Mesenchymal stem cell (in vitro differentiated cells and primary cell): ENCODE results near the gene B2M.
A peak's percentile ranks its signal among the peaks of the same experiment; 100 is the strongest.
"Not testable (repeated sequence)": the region's sequence is repeated elsewhere in the genome, so short reads cannot be mapped to it uniquely, and the experiment has no call there.

Source experiments
- DNase-seq: peaks from one replicate; pipeline ENCODE4 v3.0.0-alpha.2; 2013
- H2AFZ ChIP-seq: one replicate; pipeline ENCODE4 v1.6.1; 2013; ENCODE audit warnings: low read depth, mild to moderate bottlenecking, control low read depth, inconsistent platforms, low read length, moderate library complexity
- H2AK5ac ChIP-seq: 2 replicates; pipeline ENCODE4 v1.6.1; 2013; ENCODE audit warnings: low read length, moderate library complexity, mild to moderate bottlenecking, inconsistent platforms; ENCODE audit not compliant: severe bottlenecking
- H2BK120ac ChIP-seq: one replicate; pipeline ENCODE4 v1.6.1; 2013; ENCODE audit warnings: low read depth, mild to moderate bottlenecking, inconsistent platforms, low read length, moderate library complexity
- H2BK12ac ChIP-seq, 2 experiments: one replicate each; pipeline ENCODE4 v1.6.1; 2013; ENCODE audit warnings: inconsistent platforms in 2 of 2, low read length in 2 of 2, mild to moderate bottlenecking in 2 of 2, moderate library complexity in 2 of 2, control low read depth in 1 of 2
- H2BK15ac ChIP-seq: one replicate; pipeline ENCODE4 v1.6.1; 2013; ENCODE audit warnings: mild to moderate bottlenecking, low read depth, inconsistent platforms; ENCODE audit not compliant: poor library complexity, severe bottlenecking
- H2BK5ac ChIP-seq: 2 replicates; pipeline ENCODE4 v1.6.1; 2013; ENCODE audit warnings: low read depth, mild to moderate bottlenecking, low read length, control low read depth, inconsistent platforms; ENCODE audit not compliant: poor library complexity, severe bottlenecking
- H3K14ac ChIP-seq, 2 experiments: one replicate each; pipeline ENCODE4 v1.6.1; 2013; ENCODE audit warnings: inconsistent platforms in 2 of 2, low read length in 2 of 2, control low read depth in 1 of 2, mild to moderate bottlenecking in 1 of 2, moderate library complexity in 1 of 2
- H3K18ac ChIP-seq, 2 experiments: one replicate each; pipeline ENCODE4 v1.6.1; 2013; ENCODE audit warnings: inconsistent platforms in 2 of 2, low read length in 2 of 2, control low read depth in 1 of 2, low read depth in 1 of 2, mild to moderate bottlenecking in 1 of 2
- H3K23ac ChIP-seq, 2 experiments: one replicate each; pipeline ENCODE4 v1.6.1; 2013; ENCODE audit warnings: inconsistent platforms in 2 of 2, low read length in 2 of 2, mild to moderate bottlenecking in 2 of 2, moderate library complexity in 2 of 2, control low read depth in 1 of 2
- H3K27ac ChIP-seq: 2 replicates; pipeline ENCODE4 v1.5.1; 2013; ENCODE audit warnings: mild to moderate bottlenecking, moderate library complexity, low read length, control low read depth, inconsistent platforms; ENCODE audit not compliant: poor library complexity, severe bottlenecking
- H3K27me3 ChIP-seq, 2 experiments: 2 replicates each; pipeline versions ENCODE4 v1.6.1 to v1.7.0; 2013; ENCODE audit warnings: low read length in 2 of 2, mild to moderate bottlenecking in 2 of 2, moderate library complexity in 2 of 2, control low read depth in 1 of 2, inconsistent platforms in 1 of 2; ENCODE audit not compliant: control insufficient read depth in 1 of 2, insufficient read depth in 1 of 2
- H3K36me3 ChIP-seq, 2 experiments: 2 replicates each; pipeline versions ENCODE4 v1.6.1 to v1.7.0; 2013; ENCODE audit warnings: low read length in 2 of 2, control low read depth in 1 of 2, inconsistent platforms in 1 of 2, low read depth in 1 of 2, mild to moderate bottlenecking in 1 of 2; ENCODE audit not compliant: insufficient read depth in 2 of 2, control insufficient read depth in 1 of 2
- H3K4ac ChIP-seq, 2 experiments: one replicate each; pipeline ENCODE4 v1.6.1; 2013; ENCODE audit warnings: inconsistent platforms in 2 of 2, low read length in 2 of 2, mild to moderate bottlenecking in 2 of 2, moderate library complexity in 2 of 2, control low read depth in 1 of 2, low read depth in 1 of 2
- H3K4me1 ChIP-seq: 2 replicates; pipeline ENCODE4 v1.6.1; 2013; ENCODE audit warnings: low read depth, low read length, control low read depth; ENCODE audit not compliant: control insufficient read depth, insufficient read depth
- H3K4me2 ChIP-seq: 2 replicates; pipeline ENCODE4 v1.6.1; 2013; ENCODE audit warnings: low read length, mild to moderate bottlenecking, inconsistent platforms; ENCODE audit not compliant: poor library complexity, severe bottlenecking
- H3K4me3 ChIP-seq, 2 experiments: 2 replicates each; pipeline versions ENCODE4 v1.5.1 to v1.7.0; 2013; ENCODE audit warnings: low read length in 2 of 2, mild to moderate bottlenecking in 2 of 2, control low read depth in 1 of 2, low read depth in 1 of 2; ENCODE audit not compliant: insufficient read depth in 1 of 2
- H3K79me1 ChIP-seq: replicated peaks from 2 replicates; pipeline ENCODE4 v1.6.1; 2013; ENCODE audit warnings: mild to moderate bottlenecking, control low read depth, low read length, inconsistent platforms; ENCODE audit not compliant: poor library complexity, severe bottlenecking
- H3K9ac ChIP-seq: 2 replicates; pipeline ENCODE4 v1.7.0; 2013; ENCODE audit warnings: mild to moderate bottlenecking, low read length, moderate library complexity
- H3K9me3 ChIP-seq: 2 replicates; pipeline ENCODE4 v1.7.0; 2013; ENCODE audit warnings: mild to moderate bottlenecking, low read length; ENCODE audit not compliant: control insufficient read depth
- H4K8ac ChIP-seq: one replicate; pipeline ENCODE4 v1.6.1; 2013; ENCODE audit warnings: inconsistent platforms, mild to moderate bottlenecking, low read length, moderate library complexity
- H4K91ac ChIP-seq: one replicate; pipeline ENCODE4 v1.6.1; 2013; ENCODE audit warnings: mild to moderate bottlenecking, low read length, inconsistent platforms
- WGBS: methylation state at CpG from one replicate; pipeline ENCODE4 v1.1.7; 2013; ENCODE audit warnings: mixed read lengths; 5-methylcytosine and 5-hydroxymethylcytosine counted together

B2M gene

DNA sequence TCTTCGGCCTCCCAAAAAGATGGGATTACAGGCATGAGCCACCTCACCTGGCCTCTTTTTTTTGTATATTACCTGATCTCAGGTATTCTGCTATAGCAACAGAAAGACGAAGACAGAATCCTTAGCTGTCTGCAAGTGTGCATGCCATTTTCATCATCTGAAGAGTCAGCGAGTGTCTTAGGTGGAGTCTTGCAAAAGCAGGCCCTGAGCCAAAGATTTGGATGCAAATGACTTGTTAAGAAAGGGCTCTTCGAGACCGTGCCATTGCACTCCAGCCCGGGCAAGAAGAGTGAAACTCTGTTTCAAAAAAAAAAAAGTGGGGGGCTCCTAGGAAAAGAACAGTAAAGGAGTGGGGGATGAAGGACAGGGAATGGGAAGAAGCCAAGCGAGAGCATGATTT is 14.8 kb downstream of the B2M start:
- H3K27me3 ChIP-seq, result no peaks in the 10 kb centered on the region
- H3K4ac ChIP-seq, result peak overlapping the region in 1 of 2 experiments; percentile 12
- no peak overlapping the region for H2AK5ac ChIP-seq
- peaks cover 5% of the 10 kb centered on the region for H3K79me1 ChIP-seq
- H3K18ac ChIP-seq, result peak overlapping the region; percentile 6 to 67
- peak overlapping the region; percentile 97 for H3K9ac ChIP-seq
- peak overlapping the region; percentile 73 for H4K8ac ChIP-seq
- peaks cover 7% of the 10 kb centered on the region for H3K4me1 ChIP-seq
- H2AFZ ChIP-seq, result peak overlapping the region; percentile 29
- no peaks in the 10 kb centered on the region for H3K9me3 ChIP-seq
- H2BK12ac ChIP-seq, result no peak overlapping the region
- WGBS, result 85% methylated on average over 7 of the region's 7 CpGs
- H2BK15ac ChIP-seq, result no peak overlapping the region
- DNase-seq, result no peak
- no peak overlapping the region for H4K91ac ChIP-seq
- H3K23ac ChIP-seq, result no peak overlapping the region
- no peak overlapping the region for H3K14ac ChIP-seq
- peak overlapping the region in 1 of 2 experiments; percentile 60 for H3K4me3 ChIP-seq
- no peak overlapping the region for H2BK5ac ChIP-seq
- no peaks in the 10 kb centered on the region for H3K36me3 ChIP-seq
- H3K27ac ChIP-seq, result peak overlapping the region; percentile 81
- H2BK120ac ChIP-seq, result peak overlapping the region; percentile 1
- H3K4me2 ChIP-seq, result no peak overlapping the region

GRCh38 chr15:44726568-44727484 is 15.5 kb downstream of the B2M start:
- Histone ChIP-seq H4K91ac (no peak overlapping the region), H3K18ac (peak overlapping the region; percentile 6 to 67), H3K36me3 (peaks cover 0 to 6% of the 10 kb centered on the region in 2 experiments), H3K4me2 (no peak overlapping the region), H2AK5ac (no peak overlapping the region), H3K27ac (peak overlapping the region; percentile 81), H3K9ac (peak overlapping the region; percentile 97), H3K23ac (no peak overlapping the region), H2BK12ac (no peak overlapping the region), H3K79me1 (peaks cover 9% of the 10 kb centered on the region), H3K9me3 (no peaks in the 10 kb centered on the region), H2BK15ac (no peak overlapping the region), H3K4me1 (peaks cover 7% of the 10 kb centered on the region), H2BK120ac (no peak overlapping the region), H3K27me3 (no peaks in the 10 kb centered on the region), H2AFZ (peak overlapping the region; percentile 29), H2BK5ac (no peak overlapping the region), H3K4me3 (peak overlapping the region in 1 of 2 experiments; percentile 60), H4K8ac (peak overlapping the region; percentile 73), H3K14ac (no peak overlapping the region), H3K4ac (peak overlapping the region in 1 of 2 experiments; percentile 12)
- WGBS, result 25% methylated on average over 5 of the region's 5 CpGs
- peak; percentile 96 for DNase-seq

GRCh38 chr15:44727485-44728231 is 16.3 kb downstream of the B2M start:
- no peak overlapping the region for H4K91ac ChIP-seq
- H3K36me3 ChIP-seq, result peaks cover 0 to 15% of the 10 kb centered on the region in 2 experiments
- no peaks in the 10 kb centered on the region for H3K9me3 ChIP-seq
- H3K9ac ChIP-seq, result peak overlapping the region; percentile 97
- no peaks in the 10 kb centered on the region for H3K27me3 ChIP-seq
- H3K23ac ChIP-seq, result no peak overlapping the region
- H2BK15ac ChIP-seq, result no peak overlapping the region
- no peak for DNase-seq
- no peak overlapping the region for H3K14ac ChIP-seq
- 95% methylated on average over 3 of the region's 6 CpGs for WGBS
- peak overlapping the region; percentile 81 for H3K27ac ChIP-seq
- no peak overlapping the region for H2BK120ac ChIP-seq
- H2BK5ac ChIP-seq, result no peak overlapping the region
- peaks cover 7% of the 10 kb centered on the region for H3K4me1 ChIP-seq
- H2BK12ac ChIP-seq, result peak overlapping the region; percentile 29 to 87
- H3K18ac ChIP-seq, result peak overlapping the region in 1 of 2 experiments; percentile 46
- H3K4me2 ChIP-seq, result no peak overlapping the region
- no peak overlapping the region for H4K8ac ChIP-seq
- H2AK5ac ChIP-seq, result no peak overlapping the region
- no peak overlapping the region for H2AFZ ChIP-seq
- no peak overlapping the region for H3K4ac ChIP-seq
- peaks cover 9% of the 10 kb centered on the region for H3K79me1 ChIP-seq
- H3K4me3 ChIP-seq, result peak overlapping the region in 1 of 2 experiments; percentile 94

- DNase-seq, H3K4me1 ChIP-seq: not testable (repeated sequence)
- 60% methylated on average over 5 of the region's 5 CpGs for WGBS
These were observed 16.9 kb downstream of the B2M start for GRCh38 chr15:44728232-44728575.

More at GRCh38 chr15:44728232-44728575, 16.9 kb downstream of the B2M start:
- H3K79me1 ChIP-seq, H2BK5ac ChIP-seq, H4K91ac ChIP-seq, H3K23ac ChIP-seq, H2BK12ac ChIP-seq, H3K27me3 ChIP-seq, H4K8ac ChIP-seq, H2AK5ac ChIP-seq, H3K14ac ChIP-seq, H2BK15ac ChIP-seq, H3K18ac ChIP-seq, H2BK120ac ChIP-seq, H3K4ac ChIP-seq, H2AFZ ChIP-seq, H3K9me3 ChIP-seq: not testable (repeated sequence)
- Histone ChIP-seq H3K4me3 (peak overlapping the region in 1 of 2 experiments; percentile 94), H3K4me2 (peak overlapping the region; percentile 11), H3K36me3 (peaks cover 0 to 15% of the 10 kb centered on the region in 2 experiments), H3K9ac (peak overlapping the region; percentile 97), H3K27ac (peak overlapping the region; percentile 93)
